Stimulated activated CD4-positive, alpha-beta T cell treated with anti-CD3 and anti-CD28 coated beads, Interleukin-4, amount 100 ng/mL, for 1 hour (primary cell): ENCODE results near the gene PLEKHH2.
A peak's percentile ranks its signal among the peaks of the same experiment; 100 is the strongest.
"Not testable (repeated sequence)": the region's sequence is repeated elsewhere in the genome, so short reads cannot be mapped to it uniquely, and the experiment has no call there.

Experiments
- DNase-seq: peaks from one replicate; pipeline ENCODE4 v3.0.0-alpha.2; 2020

Gene PLEKHH2

DNA sequence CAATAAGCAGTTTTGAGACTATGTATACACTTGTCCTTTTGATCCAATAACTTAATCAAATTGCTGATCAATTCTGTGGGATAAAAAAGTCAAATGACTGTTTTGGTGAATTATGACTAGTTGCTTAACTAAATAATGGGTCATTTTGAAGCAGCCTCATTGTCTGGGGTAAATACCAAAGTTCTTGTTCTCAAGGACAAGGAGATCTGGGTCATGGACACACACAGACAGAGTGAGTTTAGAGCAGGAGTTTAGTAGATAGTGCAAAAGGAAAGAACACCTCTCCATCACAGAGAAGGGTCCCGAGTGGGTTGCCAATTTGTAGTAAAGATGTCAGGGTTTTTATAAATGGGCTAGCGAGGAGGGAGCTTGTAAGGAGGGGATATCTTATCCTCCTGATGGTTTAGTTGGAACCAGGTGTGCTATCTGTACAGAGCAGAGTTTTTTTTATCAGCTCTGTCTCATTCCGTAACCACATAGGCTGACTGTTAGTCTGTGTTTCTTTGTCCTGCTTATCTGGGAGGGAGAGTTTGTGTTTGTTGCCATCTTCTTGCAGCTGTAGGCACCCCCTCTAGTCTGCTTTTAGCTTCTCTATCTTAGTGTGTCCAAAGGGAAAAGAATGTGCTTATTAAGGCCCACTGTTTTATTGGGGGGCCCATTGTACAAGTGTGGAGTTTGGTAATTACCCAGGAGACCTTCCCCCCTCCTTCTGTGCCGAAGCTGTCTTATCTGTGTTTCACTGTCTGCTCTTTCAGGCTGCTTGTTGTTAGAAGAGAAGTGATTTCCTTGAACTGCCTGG lies 87.9 kb downstream of the PLEKHH2 start:
- DNase-seq: no peak

DNA sequence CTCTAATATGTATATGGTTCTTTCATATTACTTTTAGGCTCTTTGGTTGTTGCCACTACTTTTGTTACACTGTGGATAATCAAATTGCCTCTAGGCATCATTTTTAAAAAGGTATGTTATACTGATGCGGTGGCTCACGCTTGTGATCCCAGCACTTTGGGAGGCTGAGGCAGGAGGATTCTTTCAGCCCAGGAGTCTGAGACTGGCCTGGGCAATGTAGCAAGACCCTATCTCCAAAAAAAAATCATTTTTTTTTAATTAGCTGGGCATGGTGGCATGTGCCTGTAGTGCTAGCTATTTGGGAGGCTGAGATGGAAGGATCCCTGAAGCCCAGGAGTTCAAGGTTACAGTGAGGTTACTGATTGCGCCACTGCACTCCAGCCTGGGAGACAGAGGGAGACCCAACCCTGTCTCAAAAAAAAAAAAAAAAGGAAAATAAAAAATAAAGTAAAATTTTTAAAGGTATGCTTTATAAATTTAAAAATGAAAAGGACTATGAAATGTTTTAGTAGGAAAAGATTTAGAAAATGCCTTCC lies 88.7 kb downstream of the PLEKHH2 start:
- no peak for DNase-seq

- not testable (repeated sequence) for DNase-seq
Observed at GRCh38 chr2:43726961-43727633, 90.0 kb downstream of the PLEKHH2 start.

- no peak for DNase-seq
Observed at GRCh38 chr2:43727634-43728014, 90.6 kb downstream of the PLEKHH2 start.

DNA sequence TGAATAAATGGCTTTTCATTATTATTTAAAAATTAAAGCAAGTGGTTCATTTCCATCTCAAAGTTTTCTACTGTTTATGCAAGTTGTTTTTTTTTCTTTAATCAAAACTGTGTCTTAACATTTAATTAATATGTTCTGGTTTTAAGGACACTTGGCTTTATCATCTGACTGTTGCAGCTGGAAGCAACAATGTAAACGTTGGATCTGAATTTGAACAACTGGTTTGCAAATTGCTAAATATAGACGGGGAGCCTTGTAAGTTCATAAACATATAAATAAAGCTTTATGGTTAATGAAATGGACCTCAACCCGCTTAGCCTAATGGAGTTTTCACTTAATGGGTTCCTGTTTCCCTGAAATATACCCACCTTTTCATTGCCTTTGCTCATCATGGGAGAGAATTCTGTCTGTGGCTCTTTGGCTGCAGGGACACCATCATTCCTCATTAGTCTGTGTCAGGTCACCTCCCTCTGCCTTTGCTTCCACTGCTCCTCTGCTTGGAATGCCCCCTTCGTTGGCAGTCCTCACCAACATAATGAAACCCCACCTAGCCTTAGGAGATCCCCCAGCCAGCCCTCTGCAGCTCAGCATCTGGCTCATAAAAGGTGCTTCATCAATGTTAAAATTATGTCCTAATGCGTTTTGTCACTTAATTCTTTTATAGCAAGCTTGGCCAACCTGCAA lies 92.6 kb downstream of the PLEKHH2 start:
- no peak for DNase-seq

DNA sequence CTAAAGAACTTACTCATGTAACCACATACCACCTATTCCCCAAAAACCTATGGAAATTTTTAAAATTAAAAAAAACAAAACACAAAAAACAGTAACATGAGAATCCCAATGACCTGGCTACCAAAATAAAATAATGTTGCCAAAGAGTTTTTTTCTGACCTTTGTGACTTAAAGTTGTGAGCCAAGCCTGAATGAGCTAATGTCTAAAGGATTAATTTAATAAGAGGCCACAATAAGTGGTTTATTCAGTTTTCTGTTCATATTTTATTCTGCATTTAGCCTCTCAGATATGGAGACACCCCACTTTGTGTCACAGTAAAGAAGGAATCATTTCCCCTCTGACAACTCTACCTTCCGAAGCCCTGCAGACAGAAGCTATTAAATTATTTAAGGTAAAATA lies 94.2 kb downstream of the PLEKHH2 start:
- DNase-seq: no peak

DNA sequence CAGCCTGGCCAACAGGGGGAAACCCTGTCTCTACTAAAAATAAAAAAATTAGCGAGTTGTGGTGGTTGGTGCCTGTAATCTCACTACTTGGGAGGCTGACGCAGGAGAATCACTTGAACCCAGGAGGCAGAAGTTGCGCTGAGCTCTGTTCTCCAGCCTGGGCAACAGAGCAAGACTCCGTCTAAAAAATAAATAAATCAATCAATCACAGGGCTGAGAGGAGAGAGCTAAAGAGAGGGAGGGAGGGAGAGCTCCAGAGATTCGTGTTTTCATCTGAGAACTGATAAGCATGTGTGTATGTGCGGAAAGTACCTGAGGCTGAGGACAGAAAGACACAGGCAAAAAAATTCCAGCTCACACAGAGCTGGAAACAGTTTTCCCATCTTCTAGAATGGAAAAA lies 99.6 kb downstream of the PLEKHH2 start:
- no peak for DNase-seq

DNA sequence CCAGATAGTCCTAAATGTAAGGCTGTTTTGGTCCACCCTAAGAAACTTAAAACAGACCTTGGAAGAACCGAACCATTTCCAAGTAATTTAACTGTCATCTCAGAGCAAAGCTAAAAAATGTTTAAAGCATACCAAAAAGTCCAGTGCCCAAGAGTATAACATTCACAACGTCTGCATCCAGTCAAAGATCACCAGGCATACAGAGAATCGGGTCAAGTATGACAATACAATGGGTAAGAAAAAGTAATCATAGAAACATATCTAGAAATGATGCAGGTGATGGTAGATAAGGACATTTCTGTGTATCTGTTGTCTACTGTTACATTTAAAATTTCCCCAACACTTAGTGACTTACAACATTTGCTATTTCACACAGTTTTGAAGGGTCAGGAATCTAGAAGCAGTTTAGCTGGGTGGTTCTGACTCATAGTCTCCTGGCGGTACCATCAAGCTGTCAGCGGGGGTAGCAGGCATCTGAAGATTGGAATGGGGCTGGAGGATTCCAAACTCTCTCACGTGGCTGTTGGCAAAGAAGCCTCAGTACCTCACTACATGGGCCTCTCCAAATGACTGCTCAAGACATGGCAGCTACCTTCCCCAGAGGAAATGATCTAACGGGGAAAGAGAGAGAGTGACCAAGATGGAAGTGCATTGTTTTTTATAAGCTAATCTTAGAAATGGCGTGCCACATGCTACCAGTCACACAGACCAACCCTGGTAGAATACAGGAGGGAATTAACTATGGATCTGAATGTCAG lies 100.2 kb downstream of the PLEKHH2 start:
- no peak for DNase-seq

DNA sequence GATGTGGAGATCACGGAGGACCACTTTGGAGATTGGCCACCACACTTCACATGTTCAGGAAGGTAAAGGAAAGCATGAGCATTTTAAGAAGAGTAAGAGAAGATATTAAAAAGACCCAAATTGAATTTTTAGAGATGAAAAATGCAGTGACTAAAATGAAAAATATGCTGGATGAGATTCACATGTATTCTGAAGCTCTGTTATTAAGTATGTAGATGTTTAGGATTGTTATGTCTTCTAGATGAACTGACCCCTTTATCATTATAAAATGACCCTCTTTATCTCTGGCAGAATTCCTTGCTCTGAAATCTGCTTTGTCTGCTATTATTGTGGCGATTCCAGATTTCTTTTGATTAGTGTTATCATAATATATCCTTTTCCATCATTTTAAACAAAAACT lies 100.8 kb downstream of the PLEKHH2 start:
- no peak for DNase-seq

GRCh38 chr2:43738257-43738656 lies 101.2 kb downstream of the PLEKHH2 start:
- DNase-seq: no peak

DNA sequence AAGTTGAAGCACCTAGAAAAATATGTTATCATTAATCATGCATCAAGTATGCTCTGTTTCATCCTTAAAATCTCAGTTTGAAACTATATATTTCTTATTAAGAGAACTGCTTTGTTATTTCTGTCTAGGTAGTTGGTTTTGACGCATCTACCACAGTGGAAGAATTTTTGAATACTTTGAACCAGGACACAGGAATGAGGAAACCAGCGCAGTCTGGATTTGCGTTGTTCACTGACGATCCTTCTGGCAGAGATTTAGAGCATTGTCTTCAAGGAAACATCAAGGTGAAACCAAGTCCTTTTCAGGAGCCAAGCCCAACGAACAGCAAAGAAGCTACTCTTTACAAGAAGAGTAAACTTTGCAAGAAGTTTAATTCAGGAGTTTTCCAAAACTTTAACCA lies 106.6 kb downstream of the PLEKHH2 start:
- no peak for DNase-seq

DNA sequence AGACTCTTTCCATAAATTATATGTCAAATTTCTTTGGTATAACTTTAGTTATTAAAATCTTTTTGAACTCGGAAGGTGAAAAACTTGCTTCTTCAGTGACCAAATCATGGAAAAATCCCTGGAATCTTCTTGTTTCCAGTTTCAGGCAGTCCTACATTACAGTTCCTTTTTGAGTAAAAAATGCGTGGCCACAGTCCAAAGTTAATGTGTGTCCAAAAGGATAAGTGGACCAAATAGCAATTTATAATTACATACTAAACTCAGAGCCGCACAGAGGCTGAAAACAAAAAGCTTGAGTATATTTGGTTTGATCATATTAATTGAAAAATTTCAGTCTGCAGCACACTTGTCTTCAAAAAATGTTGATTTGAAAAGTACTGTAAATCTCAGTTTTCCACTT lies 108.4 kb downstream of the PLEKHH2 start:
- no peak for DNase-seq

GRCh38 chr2:43748333-43748732 lies 111.3 kb downstream of the PLEKHH2 start:
- DNase-seq: peak; percentile 15

- DNase-seq: no peak
Observed at GRCh38 chr2:43749583-43749982, 112.5 kb downstream of the PLEKHH2 start.

DNA sequence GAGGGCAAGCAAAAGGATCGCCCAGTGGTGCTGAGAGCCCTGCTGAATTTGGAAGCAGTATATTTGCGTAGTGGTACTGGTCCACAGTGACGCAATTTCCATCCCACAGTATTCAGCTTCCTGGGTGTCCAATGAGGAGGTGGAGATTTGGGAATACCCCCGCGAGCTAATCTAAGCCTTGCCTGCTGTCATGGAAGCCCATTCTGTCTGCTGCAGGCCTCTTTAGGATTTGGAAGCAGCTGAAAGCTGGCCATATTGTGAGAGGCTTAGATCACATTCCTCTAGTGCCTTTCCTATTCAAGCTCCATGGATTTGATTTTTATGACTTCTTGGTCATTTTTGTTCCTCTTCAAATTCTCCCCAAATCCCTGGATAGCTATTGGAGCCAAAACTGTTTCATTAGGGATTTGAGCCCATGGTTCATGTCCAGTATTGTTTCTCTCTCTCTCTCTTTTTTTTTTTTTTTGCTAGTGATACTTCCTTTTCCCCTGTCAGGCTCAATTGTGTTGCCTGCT lies 114.5 kb downstream of the PLEKHH2 start:
- DNase-seq: no peak

DNA sequence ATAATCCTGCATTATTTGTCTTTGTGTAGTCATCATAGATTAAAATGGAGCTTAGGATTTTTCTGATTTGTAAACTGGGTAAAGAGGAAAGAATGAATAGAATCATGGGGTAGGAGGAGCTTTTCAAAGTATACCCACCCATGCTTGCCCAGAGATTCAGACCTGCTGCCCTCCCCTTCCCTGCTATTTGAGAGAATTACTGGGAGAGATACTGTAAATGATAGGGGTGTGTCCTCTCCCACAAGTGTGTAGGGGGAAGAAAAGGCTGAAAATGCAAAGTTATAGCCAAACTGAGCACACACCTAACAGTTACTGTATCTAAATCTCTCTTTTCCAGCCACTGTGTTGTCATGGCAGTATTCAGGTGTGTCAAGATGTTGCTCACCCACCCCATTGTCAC lies 115.2 kb downstream of the PLEKHH2 start:
- DNase-seq: no peak

DNA sequence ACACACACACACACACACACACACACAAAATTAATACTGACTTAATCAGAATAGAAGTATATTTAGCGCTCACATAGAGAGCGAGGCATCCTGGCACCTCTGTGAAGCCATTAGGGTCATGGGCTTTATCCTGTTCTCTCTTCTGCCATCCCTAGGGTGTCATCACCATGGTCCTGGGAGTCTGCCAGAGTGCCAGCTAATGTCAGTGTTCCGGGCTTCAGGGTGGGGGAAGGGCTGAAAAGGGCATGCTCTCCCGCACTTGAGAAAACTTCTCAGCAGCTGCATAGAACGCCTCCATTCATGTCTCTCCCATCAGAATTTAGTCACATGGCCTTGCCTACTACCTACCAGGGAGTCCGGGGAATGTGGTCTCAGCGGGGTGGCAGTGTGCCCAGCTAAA lies 117.1 kb downstream of the PLEKHH2 start:
- DNase-seq: no peak

DNA sequence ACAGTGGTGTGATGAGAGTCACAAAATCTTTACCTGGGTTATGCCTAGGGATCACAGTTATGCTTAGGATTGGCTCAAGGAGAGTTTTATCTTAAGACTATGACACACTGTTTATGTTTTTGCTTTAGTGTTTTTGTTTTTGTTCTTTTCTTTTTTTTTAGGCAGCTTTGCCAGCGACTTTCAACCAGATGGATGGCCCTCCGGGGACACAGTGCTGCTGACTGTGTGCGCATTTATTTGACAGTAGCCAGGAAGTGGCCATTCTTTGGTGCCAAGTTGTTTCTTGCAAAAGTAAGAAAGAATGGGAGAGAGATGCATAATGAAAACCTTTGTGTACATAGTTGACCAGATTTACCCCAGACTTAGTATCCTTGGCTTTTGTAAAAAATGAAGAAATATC lies 121.7 kb downstream of the PLEKHH2 start:
- DNase-seq: no peak

- no peak for DNase-seq
Observed at GRCh38 chr2:43759195-43759594, 122.1 kb downstream of the PLEKHH2 start.

GRCh38 chr2:43762286-43762685 lies 125.2 kb downstream of the PLEKHH2 start:
- DNase-seq: no peak

DNA sequence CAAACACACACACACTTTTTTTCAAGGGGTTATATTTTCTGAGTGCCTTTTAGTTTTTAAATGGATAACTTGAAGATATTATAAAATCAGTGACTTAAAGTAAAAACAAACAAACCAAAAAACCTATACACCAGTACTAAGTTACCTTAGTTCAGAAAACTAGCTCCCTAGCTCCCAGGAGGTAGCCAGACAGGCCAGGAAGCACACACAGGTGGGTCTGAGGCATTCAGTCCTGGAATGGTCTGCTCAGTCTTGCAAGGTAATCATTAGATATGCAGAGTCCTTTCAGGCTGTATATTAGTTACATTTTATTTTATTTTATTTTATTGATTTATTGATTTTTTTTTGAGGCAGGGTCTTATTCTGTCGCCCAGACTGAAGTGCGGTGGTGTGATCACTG lies 126.0 kb downstream of the PLEKHH2 start:
- DNase-seq: no peak

DNA sequence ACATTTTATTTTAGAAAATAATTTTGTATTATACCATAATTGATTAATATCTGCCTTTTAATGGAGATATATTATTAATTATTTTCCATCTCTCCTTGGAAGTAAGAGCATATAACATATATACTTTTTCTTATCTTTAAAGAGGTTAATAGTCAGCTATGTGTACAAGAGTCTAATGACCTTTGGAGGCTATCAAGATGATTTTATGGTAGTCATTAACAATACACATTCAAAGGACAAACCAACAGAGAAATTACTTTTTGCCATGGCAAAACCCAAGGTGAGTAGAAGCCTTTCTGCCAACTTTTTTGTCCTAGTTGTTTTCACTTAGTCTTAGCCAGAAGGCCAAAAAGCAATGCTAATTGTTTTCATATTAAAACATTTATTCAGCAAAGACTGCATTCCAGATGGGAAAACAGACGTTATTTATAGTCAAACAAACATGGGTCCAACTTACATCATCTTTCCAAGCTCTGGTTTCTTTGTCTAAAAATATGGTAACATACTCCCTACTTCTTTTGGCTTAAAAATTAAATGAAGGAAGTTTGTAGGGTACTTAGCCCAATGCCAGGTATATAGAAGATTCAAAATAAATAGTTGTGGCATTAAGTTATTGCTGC lies 127.1 kb downstream of the PLEKHH2 start:
- no peak for DNase-seq
